CD4-positive, alpha-beta T cell treated with Interleukin-1 beta for 1 hour (primary cell): ENCODE measurements around the gene GPATCH8.
"Not testable (repeated sequence)": the region's sequence is repeated elsewhere in the genome, so short reads cannot be mapped to it uniquely, and the experiment has no call there.

Experiments
- DNase-seq, 2 donors: peaks; one replicate each; pipeline ENCODE4 v3.0.0-alpha.2; 2020 to 2022

The GPATCH8 gene

DNA sequence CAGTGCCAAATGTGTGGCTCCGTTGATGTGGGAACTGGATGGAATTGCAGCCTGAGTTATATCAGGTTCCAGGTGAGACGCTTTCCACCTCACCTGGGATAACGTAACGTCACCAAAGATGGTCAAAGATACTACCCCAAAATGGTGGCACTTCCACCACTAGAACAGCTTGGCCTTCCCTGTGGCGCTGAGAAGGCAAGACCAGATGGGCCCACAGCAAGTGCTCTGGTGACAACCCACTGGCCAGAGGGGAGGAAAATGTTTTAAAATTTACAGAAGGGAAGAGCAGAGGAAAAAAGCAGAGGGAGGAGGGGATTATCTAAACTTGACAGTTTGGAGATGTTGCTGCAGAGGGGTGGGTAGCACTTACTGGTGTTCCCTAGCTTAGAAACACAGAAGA is 106.3 kb downstream of the GPATCH8 start:
- DNase-seq: no peak

DNA sequence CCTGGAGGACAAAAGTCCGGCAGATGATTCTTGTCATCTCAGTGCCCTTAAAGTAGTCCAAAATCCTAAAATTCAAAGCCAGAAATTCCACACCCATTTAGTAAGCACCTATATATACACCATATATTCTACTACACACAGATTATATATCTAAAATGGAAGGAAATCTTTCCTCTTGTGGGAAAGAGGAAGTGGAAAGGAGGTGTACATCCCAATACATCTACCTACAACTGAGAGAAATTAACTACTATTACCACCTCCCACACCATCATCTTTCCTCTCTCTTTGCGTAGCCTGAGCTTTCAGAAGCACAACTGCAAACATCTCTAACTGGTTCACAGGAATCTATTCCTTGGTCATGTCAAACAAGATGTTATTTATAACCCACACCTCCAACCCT is 108.4 kb downstream of the GPATCH8 start:
- no peak for DNase-seq

DNA sequence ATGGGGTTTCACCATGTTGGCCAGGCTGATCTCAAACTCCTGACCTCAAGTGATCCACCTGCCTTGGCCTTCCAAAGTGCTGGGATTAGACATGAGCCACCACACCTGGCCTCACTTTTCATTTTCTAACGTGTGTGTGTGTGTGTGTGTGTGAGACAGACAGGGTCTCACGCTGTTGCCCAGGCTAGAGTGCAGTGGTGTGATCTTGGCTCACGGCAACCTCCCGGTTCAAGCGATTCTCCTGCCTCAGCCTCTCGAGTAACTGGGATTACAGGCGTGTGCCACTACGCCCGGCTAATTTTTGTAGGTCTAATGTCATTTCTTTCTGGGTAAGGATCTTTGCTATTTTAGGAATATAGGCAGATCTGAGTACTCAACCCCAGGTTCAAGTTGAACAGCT is 109.1 kb downstream of the GPATCH8 start:
- not testable (repeated sequence) for DNase-seq

DNA sequence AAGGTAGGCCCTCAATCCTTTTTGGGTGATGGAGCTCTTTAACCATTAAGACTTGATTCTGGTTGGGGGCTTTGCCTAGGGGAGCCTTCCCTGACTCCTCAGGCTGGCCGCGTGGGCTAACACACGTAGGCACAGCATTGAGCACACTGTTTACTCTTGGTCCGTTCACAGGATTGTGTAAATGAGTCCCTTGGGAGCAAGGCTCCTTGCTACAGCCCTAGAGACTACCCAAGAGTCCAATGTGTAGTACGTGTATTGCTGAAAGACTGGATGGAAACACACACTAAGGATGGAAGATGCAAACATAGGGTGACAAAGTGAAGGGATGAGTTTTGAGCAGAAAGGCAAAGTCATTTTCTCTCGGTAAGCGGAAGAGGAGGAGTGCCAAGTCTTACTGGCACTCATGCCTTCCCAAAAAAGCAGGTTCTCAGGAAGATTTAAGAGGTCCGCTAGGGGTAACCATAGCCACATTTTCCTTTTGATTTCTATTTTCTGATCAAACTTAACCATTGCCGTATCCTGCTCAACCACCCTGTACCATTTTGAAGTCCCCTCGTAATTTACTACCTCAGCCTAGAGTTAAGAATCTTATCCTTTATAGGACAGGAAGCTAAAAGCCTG is 112.8 kb downstream of the GPATCH8 start:
- no peak for DNase-seq

DNA sequence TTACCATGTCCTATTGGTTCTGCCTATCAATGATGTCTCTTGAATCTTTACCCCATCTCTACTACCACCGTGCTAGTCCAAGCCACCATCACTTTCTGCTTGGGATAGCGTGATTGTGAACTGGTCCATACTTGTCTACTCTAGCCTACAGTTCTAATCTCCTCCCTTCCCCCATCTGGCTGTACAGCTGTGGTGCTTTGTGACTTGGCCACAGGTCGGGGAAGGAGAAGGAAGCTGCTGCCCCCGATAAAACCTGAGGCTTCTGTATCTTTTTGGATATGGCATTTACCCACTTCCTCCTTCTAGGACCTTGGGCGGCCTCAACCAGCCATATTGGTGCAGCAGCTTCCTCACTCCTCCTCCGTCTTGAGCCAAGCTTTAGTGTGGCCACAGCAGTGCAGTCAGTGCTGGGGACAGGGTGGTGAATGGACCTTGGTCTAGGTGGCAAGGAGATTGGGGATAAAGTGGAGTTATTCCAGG is 113.4 kb downstream of the GPATCH8 start:
- peak in 1 of 2 donors; percentile 13 for DNase-seq

DNA sequence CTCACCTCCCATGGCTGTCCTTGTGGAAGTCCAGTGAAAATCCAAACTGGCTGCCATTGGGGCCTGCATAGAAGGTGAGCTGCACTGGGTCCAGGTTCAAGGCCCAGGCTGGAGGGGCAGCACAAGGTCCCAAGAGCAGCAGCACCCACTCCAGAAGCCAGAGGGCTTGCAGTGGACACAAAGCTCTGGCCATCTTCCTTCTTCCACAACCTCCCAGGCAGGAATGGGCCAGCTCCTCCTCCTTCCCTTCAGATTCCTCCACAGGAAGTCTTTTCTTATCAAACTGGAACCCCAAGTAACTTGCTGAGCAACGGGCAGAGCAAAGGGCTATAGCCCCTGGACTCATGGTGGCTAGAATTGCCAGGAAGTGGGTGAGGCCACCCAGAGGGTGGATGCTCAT is 113.9 kb downstream of the GPATCH8 start, which contains the start of gene ITGA2B:
ITGA2B (minus strand) TSS at position 369 of the 400 bp plus-strand sequence; CDS start at position 193, 176 bp downstream.
- no peak for DNase-seq

DNA sequence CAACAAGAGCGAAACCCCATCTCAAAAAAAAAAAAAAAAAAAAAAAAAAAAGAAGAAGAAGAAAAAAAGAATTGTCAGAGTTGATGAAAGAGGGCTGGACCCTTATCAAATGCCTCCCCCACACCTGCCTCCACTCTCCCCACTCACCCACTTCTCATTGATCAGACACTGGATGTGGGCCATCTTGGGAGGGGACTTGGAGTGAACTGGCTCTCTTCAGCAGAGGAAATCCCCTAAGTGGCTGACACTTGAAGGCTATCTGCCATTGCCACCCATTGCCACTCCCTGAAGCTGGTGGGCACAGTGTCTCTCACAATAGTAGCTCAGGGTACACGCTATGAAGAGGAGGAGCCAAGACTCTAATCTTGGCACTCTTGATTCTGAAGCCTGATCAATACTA is 115.4 kb downstream of the GPATCH8 start:
- no peak for DNase-seq

DNA sequence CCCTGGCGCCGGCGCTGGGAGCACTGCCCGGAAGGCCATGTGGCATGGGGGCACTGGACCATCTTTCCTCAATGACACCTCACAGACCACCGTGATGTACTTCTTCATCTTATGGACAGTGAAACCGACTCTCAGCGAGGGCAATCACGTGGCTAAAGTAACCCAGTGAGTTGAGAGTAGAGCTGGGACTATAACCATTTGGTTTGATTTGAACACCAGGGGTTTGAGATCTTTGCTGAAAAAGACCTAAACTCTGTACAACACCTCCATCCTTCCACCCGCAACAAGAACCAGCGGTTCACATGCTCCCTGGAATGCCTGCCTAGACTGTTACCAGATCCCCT is 117.1 kb downstream of the GPATCH8 start:
- no peak for DNase-seq

DNA sequence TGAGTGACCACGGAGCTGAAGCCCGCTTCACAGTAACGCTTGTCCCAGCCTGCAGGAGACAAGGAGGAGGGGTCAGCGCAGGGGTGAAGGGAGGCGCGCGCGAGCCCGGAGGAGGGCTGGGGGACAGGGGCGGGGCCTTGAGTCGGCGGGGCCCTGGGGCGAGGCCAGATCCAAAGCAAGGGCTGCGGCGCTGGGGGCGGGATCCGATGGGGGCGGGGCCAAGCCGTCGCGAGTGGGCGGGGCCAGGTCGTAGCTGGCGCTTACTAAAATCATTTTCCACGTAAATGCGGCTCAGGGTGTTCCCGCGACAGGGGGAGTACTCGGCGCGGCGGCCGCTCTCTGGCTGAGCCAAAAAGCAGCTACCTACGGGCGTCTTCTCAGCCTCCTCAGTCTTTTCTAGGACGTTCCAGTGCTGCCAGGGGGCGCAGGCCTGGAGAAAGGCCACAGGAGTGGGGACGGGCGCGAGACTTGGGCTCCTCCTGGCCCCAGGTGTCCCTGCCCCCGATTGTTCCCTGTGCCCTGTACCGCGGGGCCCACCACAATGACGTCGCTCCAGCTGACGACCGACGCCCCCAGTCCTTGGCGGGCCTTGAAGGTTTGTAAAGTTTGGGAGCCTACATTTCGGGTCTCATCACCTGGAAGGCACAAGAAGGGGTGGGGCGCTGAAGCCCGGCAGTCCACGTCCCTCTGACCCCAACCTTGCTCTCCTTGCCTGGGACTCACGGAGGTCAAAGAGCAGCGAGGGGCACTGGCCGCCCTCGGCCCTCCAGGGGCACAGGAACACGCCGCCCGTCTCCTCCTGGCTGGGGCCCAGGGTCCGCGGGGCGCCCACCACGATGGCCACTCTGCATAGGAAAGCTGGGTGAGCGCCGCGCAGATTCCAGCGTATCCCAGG is 117.7 kb downstream of the GPATCH8 start:
- DNase-seq: peak; percentile 86 to 87

DNA sequence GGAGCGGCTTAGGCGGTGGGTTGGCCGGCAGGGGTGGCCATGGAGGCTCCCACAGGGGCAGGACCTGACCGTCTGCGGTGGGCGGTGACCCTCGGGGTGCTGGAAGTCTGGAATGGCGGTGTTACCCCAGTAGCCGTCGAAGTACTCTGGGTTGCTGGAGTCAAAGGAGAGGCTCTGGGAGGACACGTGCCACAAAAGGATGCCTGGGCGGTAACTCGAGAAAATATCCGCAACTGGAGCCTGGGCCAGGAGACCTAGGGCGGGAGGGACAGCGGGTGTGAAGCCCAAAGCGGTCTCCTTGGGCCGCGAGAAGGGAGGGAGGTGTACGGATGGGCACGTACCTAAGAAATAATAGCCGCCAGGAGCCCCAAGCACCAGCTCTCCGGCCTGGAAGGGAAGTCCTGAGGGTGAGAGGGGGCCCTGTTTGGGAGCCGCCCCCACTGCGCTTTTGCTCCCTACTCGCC is 118.4 kb downstream of the GPATCH8 start:
- peak in 1 of 2 donors; percentile 6 for DNase-seq

DNA sequence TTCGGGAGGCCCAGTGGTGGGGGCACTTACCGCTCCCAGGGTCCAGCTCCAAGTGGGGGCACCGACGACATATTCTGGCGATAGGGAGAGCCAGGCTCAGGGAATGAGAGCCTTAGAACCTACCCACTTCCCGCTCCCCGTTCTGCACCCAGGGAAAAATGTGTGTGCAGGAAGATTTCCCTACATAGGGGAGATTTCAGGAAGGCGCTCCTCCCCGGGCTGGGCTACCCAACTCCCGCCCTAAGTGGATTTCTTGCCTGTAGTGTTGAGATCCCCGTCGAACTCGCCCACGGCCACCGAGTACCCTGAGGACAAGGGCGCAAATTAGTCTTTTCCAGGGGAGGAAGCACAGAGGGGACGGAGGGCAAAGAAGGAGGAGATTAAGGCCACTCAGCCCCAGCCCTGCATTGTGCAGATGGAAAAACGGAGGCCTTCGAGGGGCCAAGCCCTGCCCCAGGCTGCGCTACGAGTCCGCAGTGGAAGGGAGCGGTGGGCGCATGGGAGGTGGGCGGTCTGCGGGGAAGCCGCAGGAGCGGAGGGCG is 118.9 kb downstream of the GPATCH8 start:
- no peak for DNase-seq

DNA sequence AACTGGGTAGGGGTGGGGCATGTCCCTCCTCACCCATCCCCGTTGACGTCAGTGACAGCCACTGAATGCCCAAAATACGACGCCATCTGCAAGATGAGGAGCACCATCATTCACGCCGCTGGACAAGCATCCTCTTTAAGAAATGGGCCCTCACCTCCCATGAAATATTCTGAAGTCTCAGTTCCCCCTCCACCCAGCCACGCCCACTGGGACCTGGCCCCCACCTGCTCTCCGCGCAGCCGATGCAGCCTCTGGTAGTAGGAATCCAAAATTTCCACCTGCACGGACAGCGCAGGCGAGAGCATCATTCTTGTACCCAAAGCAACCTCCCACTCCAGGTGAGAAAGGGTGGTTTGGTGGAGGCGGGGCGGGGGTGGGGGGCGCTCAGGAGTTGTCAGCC is 119.3 kb downstream of the GPATCH8 start:
- DNase-seq: no peak

DNA sequence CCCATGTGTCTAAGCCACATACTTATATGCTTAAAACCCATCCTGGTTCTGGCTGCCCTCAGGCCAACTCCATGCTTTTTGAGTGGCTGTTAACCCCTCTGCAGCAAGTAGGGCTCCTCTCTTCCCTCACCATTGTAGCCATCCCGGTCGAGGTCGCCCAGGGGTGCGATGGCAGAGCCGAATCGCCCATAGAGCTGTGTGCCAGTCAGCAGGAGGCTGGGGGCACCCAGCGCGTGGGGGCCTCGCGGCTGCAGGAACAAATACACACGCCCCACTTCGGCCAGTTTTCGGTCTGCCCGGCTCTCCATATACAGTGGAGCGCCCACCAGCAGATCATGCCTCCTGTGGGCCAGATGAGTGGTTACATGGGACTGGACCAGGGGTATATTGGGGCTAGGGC is 119.8 kb downstream of the GPATCH8 start:
- DNase-seq: no peak

DNA sequence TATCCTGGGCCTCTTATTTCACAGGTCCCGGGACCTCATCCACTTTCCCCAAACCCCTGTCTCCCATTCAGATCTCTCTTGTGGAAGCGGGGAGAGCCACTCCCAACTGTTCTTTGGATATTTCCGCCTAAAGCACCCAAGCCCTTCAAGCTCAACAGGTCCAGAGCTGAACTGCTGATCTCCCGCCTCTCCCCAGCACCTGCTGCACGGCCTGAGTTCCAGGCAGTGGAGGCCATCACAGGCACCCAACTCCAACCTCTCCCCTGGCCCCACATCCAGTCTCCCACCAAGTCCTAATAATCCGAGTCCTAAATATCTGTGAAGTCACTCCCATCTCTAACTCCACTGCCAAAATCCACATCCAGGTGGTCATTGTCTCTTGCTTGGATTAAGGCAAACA is 120.3 kb downstream of the GPATCH8 start:
- DNase-seq: no peak

DNA sequence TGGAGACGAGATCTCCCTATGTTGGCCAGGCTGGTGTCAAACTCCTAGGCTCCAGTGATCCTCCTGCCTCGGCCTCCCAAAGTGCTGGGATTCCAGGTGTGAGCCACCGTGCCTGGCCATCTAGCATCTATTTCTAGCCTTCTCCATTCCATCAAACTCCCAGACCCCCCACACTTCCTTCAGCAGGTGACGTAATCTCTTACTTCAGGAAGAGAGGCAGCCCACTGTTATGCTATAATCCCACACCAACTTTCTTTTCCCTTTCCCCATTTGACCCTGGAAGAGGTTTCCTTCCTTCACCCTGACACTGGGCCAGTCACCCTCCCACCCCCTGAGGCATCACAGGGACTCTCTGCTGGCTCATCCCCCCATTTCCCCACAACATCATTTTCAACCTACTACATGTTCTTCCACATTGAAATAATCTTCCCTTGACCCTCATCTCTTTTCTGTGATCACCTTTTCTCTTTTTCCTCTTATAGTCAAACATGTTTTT is 121.3 kb downstream of the GPATCH8 start:
- DNase-seq: no peak

DNA sequence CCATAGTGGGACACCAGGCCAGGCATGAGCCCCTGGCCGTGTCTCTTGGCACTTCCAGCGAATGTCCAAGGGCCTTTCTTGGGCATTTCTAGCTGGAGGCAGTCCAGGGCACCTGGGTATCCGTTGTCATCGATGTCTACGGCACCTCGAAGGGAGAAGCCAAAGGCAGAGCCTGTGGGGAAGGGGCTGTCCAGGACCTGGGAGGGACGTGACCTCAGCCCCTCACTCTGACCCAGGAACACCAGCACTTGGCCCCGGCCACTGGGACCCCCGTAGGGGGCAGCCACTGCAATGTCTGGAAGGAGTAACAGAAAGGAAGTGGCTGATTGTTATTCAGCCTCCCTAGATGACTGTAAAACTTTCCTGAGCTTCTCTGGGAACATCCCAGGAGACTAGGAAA is 122.4 kb downstream of the GPATCH8 start:
- no peak for DNase-seq

DNA sequence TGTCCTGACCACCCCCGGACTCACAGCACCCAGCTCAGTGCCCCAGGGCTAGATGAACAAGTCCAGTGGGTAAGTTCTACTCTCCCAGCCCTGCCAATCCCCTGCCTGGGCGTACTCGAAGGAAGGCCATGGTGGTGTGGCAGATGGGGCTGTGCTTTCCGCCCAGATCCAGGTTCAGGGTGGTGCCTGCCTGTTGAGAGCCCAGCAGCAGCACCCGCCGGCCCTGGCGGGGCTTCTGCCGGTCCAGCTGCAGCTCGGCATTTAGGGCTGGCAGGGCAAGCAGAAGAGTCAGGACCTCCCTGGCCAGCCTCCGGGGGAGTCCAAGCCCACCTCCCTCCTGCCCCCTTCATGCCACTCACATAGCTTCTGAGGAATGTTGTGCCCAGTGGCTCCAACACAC is 123.3 kb downstream of the GPATCH8 start:
- no peak for DNase-seq

DNA sequence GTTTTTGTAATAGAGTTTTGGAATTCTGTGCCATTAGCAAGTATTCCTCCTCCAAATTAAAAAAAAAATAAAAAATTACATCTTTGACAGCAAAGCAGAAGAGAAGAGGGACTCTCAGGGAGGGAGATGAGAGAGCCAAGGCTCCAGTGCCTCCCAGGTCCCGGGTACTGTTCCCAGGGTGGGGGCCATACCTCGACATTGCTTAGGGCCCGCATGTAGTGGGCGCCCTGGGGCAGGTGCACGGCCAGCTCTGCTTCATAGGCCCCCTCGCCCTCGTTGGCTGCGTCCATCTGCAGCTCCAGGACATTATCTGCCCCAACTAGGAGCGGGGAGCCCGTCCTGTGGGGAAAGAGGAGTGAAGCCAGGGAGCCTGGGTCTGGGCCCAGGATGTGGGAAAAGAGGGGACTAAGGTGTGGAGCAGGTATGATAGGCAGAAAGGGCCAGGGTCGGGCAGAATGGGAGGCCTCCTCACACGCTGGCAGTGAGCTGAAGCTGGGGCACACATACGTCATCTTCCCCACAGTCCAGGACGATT is 125.0 kb downstream of the GPATCH8 start:
- no peak for DNase-seq

DNA sequence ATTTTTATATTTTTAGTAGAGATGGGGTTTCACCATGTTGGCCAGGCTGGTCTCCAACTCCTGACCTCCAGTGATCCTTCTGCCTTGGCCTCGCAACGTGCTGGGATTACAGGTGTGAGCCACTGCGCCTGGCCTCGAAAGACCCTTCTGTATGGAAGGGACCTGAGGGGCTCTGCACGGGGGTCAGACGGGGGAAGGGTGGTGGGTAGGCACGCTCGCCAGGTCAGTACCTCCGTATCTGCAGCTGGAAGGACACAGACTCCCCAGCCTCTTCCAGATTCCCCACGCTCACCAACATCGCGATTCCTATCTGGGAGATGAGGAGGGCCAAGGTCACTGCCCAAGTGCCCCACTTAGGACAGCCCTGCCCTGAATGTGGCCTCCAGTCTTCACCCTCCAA is 126.4 kb downstream of the GPATCH8 start:
- no peak for DNase-seq

DNA sequence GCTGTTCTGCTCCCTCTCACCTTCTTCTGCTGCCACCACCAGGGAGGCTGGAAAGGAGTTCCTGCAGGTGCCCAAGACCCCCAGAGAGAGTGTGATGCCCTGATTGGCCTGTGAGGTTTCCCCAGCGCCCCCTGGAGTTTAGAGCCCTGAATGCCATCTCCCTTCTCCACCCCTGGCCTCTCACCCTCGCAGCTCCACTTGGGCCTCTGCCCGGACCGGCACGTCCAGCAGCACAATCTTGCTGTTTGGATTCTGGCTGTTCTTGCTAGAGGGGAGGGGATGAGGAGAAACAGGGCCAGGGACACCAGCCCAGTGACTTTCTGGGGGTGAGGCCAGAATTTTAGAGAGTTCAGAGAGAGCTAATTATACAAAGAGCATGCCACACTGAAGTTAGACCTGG is 127.1 kb downstream of the GPATCH8 start:
- DNase-seq: no peak

DNA sequence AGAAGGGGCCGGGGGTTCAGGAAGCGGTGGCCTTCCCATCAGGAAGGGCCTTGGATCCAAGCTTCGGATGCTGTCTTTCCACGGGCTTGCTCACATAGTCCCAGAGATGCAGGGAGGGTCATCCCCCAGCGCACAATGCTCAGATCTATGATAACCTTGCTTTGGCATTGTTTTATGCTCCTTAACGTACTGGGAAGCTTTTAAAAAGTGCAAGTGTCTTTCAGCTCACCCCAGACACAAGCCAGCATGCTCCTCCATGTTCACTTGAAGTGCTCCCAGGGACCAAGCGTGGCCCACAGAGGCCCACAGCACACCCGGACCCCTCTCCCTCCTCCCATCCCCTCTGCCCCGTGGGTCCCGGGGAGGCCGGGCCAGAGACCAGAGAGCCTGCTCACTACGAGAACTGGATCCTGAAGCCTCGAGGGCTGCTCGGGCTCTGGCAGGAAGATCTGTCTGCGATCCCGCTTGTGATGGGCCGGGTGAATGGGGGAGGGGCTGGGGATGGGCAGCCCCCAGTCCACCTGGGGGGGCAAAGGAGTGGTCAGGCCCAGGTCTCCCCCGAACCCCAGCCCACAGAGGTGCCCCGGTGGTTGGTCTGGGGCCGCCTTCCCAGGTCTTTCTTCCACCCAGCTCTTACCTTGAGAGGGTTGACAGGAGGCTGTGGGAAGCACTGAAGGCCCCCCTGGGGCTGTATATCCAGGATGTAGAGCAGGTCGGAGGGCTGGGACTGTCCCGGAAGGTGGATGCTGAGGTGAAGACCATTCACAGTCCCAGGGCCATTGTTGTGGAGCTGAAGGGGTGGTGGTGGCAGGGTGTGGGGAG is 127.8 kb downstream of the GPATCH8 start:
- DNase-seq: no peak
